Glutamatergic neuron (in vitro differentiated cells): Measurements from ENCODE around the gene AKR7A3. TPM values are rescaled to one million over a fixed set of nuclear protein-coding genes. Genes with fewer than 3 reads are reported as not detected.

ENCODE experiments used
- DNase-seq: peaks from one replicate; pipeline ENCODE4 v3.0.0; 2022
- H3K27ac Mint-ChIP-seq: one replicate; pipeline ENCODE4 v1.8.0; 2020; ENCODE audit warnings: mild to moderate bottlenecking, mixed read lengths, inconsistent platforms; ENCODE audit not compliant: unreplicated experiment
- H3K27me3 Mint-ChIP-seq: one replicate; pipeline ENCODE4 v1.8.0; 2020; ENCODE audit warnings: mild to moderate bottlenecking, moderate library complexity, mixed read lengths, inconsistent platforms; ENCODE audit not compliant: unreplicated experiment
- H3K36me3 Mint-ChIP-seq: one replicate; pipeline ENCODE4 v1.8.0; 2020; ENCODE audit warnings: mild to moderate bottlenecking, mixed read lengths, inconsistent platforms; ENCODE audit not compliant: unreplicated experiment
- H3K4me1 Mint-ChIP-seq: one replicate; pipeline ENCODE4 v1.8.0; 2020; ENCODE audit warnings: mild to moderate bottlenecking, low read depth, mixed read lengths, inconsistent platforms; ENCODE audit not compliant: unreplicated experiment
- H3K4me3 Mint-ChIP-seq: one replicate; pipeline ENCODE4 v1.8.0; 2020; ENCODE audit warnings: mild to moderate bottlenecking, mixed read lengths, inconsistent platforms; ENCODE audit not compliant: unreplicated experiment
- H3K9me3 Mint-ChIP-seq: one replicate; pipeline ENCODE4 v1.8.0; 2020; ENCODE audit warnings: mild to moderate bottlenecking, moderate library complexity, mixed read lengths, inconsistent platforms; ENCODE audit not compliant: unreplicated experiment
- CTCF ChIP-seq: fragments of 200-600 bp; sonication (generic); IDR thresholded peaks from one replicate; pipeline ENCODE4 v1.5.0; 2021; ENCODE audit not compliant: partially characterized antibody, unreplicated experiment
- total RNA-seq: library from RNA; stranded (reverse); fragmentation: NEBNext Ultra II Directional; extraction: Animal tissue kit (Norgen Biotek cat#: 25700); gene quantifications from one replicate; pipeline ENCODE4 v1.2.1, GENCODE V29; 2021; ENCODE audit not compliant: unreplicated experiment

Gene AKR7A3
- total RNA-seq, 1 donor from 2014 or later: 1.9 TPM

- peaks cover 21% of the 10 kb centered on the region for H3K4me1 Mint-ChIP-seq
- TF ChIP-seq CTCF: no peak
- no peak overlapping the region for H3K4me3 Mint-ChIP-seq
- DNase-seq: no peak
- peaks cover 12% of the 10 kb centered on the region for H3K27me3 Mint-ChIP-seq
- no peaks in the 10 kb centered on the region for H3K36me3 Mint-ChIP-seq
- peaks cover 9% of the 10 kb centered on the region for H3K9me3 Mint-ChIP-seq
- peak overlapping the region; percentile 23 for H3K27ac Mint-ChIP-seq
Observed at GRCh38 chr1:19319196-19319595, 30.6 kb upstream of the AKR7A3 start.

- Mint-ChIP-seq H3K36me3 (no peaks in the 10 kb centered on the region), H3K9me3 (peaks cover 12% of the 10 kb centered on the region), H3K27ac (no peak overlapping the region), H3K27me3 (peaks cover 9% of the 10 kb centered on the region), H3K4me1 (peaks cover 25% of the 10 kb centered on the region), H3K4me3 (no peak overlapping the region)
- no peak for DNase-seq
- no peak for TF ChIP-seq CTCF
Observed at GRCh38 chr1:19317126-19317910, 28.7 kb upstream of the AKR7A3 start.

GRCh38 chr1:19315378-19316198 is 27.0 kb upstream of the AKR7A3 start:
- peak overlapping the region; percentile 92 for H3K27ac Mint-ChIP-seq
- peak overlapping the region; percentile 73 for H3K4me3 Mint-ChIP-seq
- peak; percentile 52 for DNase-seq
- H3K4me1 Mint-ChIP-seq: peaks cover 30% of the 10 kb centered on the region
- H3K27me3 Mint-ChIP-seq: peaks cover 9% of the 10 kb centered on the region
- H3K36me3 Mint-ChIP-seq: no peaks in the 10 kb centered on the region
- peaks cover 14% of the 10 kb centered on the region for H3K9me3 Mint-ChIP-seq
- TF ChIP-seq CTCF: no peak

GRCh38 chr1:19313961-19314882 is 25.7 kb upstream of the AKR7A3 start:
- Mint-ChIP-seq H3K27ac (no peak overlapping the region), H3K4me1 (peaks cover 30% of the 10 kb centered on the region), H3K27me3 (peaks cover 9% of the 10 kb centered on the region), H3K9me3 (peaks cover 16% of the 10 kb centered on the region), H3K4me3 (no peak overlapping the region), H3K36me3 (no peaks in the 10 kb centered on the region)
- TF ChIP-seq CTCF: no peak
- no peak for DNase-seq
